Measurements from ENCODE around the gene TTLL11. TPM values are rescaled to one million over a fixed set of nuclear protein-coding genes. Genes with fewer than 3 reads are reported as not detected.

The TTLL11 gene
- total RNA-seq, 4 donors from 2014 or later, result 7.2 to 12.1 (median 9.9) TPM

DNA sequence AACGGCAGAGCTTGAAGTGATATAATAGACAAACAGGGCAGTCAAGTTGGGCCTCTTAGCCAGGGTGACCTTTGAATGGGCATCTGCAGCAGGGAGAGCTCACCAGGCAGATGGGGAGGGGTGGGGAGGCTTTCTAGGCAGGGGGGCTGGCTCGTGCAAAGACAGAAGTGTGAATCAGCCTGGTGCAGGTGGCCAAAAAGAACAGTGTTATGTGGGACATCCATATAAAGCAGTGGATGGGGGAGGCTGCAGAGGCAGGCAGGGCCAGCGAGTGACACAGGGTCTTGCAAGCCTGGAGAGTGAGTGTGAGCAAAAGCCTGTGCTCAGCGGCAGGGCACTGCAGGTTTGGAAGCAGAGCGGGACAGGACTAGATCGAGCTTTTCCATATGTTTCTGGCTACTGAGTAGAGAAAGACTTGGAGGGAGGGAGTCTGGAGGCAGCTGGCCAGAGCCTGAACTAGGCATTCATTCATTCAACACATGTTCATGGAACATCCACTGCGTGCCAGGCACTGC, 14.2 kb upstream of the TTLL11 start:
- Histone ChIP-seq H3K9me3 (no peaks in the 10 kb centered on the region), H3K36me3 (no peaks in the 10 kb centered on the region), H3K4me1 (no peaks in the 10 kb centered on the region), H3K27me3 (no peaks in the 10 kb centered on the region), H3K4me3 (no peak overlapping the region), H3K27ac (no peak overlapping the region)
- 75% methylated on average over 7 of the region's 7 CpGs for WGBS
- TF ChIP-seq POLR2AphosphoS5 (IDR thresholded peaks at IDR 0.05), result no peak
- TF ChIP-seq, protein P1, sequence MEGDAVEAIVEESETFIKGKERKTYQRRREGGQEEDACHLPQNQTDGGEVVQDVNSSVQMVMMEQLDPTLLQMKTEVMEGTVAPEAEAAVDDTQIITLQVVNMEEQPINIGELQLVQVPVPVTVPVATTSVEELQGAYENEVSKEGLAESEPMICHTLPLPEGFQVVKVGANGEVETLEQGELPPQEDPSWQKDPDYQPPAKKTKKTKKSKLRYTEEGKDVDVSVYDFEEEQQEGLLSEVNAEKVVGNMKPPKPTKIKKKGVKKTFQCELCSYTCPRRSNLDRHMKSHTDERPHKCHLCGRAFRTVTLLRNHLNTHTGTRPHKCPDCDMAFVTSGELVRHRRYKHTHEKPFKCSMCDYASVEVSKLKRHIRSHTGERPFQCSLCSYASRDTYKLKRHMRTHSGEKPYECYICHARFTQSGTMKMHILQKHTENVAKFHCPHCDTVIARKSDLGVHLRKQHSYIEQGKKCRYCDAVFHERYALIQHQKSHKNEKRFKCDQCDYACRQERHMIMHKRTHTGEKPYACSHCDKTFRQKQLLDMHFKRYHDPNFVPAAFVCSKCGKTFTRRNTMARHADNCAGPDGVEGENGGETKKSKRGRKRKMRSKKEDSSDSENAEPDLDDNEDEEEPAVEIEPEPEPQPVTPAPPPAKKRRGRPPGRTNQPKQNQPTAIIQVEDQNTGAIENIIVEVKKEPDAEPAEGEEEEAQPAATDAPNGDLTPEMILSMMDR (IDR thresholded peaks at IDR 0.05), result no peak
- no peak for TF ChIP-seq EP300 (IDR thresholded peaks at IDR 0.05)
- no peak for TF ChIP-seq POLR2A (IDR thresholded peaks at IDR 0.05)
- no peak for DNase-seq (ENCODE audit: low spot score in 2 of 2)

DNA sequence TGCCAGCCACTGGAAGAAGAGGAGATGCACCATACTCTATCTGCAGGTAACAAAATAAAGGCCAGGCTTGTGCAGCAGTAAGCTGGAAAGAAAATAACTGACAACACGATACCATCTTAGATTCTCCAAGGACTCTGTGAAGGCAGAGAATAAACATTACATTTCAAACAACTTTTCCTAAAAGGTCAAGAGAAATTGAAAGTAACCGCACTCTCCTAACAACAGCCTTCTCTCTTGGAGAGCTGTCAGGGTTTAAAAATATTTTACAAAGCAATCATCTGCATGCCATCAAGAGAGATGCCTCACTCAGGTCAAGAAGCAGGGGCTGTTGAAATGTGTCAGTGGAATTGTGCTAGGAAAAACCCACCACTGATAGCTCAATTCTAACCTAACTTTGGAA, 13.5 kb upstream of the TTLL11 start:
- no peaks in the 10 kb centered on the region for H3K27me3 ChIP-seq
- H3K27ac ChIP-seq, result no peak overlapping the region
- 83% methylated on average over 2 of the region's 2 CpGs for WGBS

DNA sequence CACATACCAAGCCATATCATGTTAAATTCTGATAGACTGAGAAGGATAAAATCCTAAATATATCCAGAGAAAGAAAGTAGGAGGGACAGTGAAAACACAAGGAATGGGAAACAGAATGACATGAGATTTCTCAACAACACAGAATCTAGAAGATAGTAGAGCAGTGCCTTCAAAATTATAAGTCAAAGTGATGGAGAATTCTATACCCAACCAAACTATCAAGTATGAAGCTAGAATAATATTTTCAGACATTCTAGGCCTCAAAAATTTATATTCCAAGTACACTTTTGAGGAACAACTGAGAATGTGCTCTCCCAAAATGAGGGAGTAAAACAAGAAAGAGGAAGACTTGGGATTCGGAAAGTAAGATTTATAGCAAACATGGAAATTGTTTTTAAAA, 10.9 kb upstream of the TTLL11 start:
- WGBS, result 95% methylated on average over 1 of the region's 1 CpG
- no peak for DNase-seq (ENCODE audit: low spot score in 2 of 2)
- no peaks in the 10 kb centered on the region for H3K9me3 ChIP-seq

More for the DNA sequence above, 13.5 kb upstream of the TTLL11 start:
- Histone ChIP-seq H3K4me3 (no peak overlapping the region), H3K36me3 (no peaks in the 10 kb centered on the region), H3K4me1 (no peaks in the 10 kb centered on the region), H3K9me3 (no peaks in the 10 kb centered on the region)
- DNase-seq (ENCODE audit: low spot score in 2 of 2), result no peak
- TF ChIP-seq, protein P1 (IDR thresholded peaks at IDR 0.05), result no peak
- TF ChIP-seq POLR2A (IDR thresholded peaks at IDR 0.05), result no peak

DNA sequence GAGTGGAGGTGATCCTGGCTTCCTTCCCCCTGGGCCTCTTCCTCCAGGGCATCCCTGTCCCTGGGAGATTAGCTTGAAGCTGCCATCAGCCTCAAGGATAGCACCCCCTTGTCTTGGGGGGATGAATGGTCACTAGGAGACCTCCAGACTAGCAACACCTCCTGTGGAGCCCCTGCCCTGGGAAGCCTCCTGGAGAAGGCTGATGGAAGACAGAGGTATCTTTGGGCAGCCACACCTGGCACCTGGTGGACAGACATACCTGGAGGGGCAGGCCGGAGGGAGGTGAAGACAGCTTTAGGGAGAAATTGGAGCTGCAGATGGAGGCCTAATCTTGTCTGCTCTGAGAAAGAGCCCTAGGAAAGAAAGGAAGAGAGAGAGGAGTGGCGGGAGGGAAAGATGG, 9.0 kb upstream of the TTLL11 start:
- Histone ChIP-seq H3K4me1 (no peaks in the 10 kb centered on the region), H3K27ac (no peak overlapping the region), H3K4me3 (no peak overlapping the region), H3K27me3 (no peaks in the 10 kb centered on the region), H3K36me3 (no peaks in the 10 kb centered on the region), H3K9me3 (no peaks in the 10 kb centered on the region)
- DNase-seq (ENCODE audit: low spot score in 2 of 2), result peak in 1 of 2 donors; percentile 45
- 95% methylated on average over 2 of the region's 2 CpGs for WGBS
- TF ChIP-seq POLR2A (IDR thresholded peaks at IDR 0.05), result no peak
- TF ChIP-seq POLR2AphosphoS5 (IDR thresholded peaks at IDR 0.05), result no peak
- no peak for TF ChIP-seq EP300 (IDR thresholded peaks at IDR 0.05)
- TF ChIP-seq, protein P1 (IDR thresholded peaks at IDR 0.05), result no peak

More for the DNA sequence above, 10.9 kb upstream of the TTLL11 start:
- TF ChIP-seq POLR2A (IDR thresholded peaks at IDR 0.05), result no peak
- no peak for TF ChIP-seq POLR2AphosphoS5 (IDR thresholded peaks at IDR 0.05)
- no peaks in the 10 kb centered on the region for H3K4me1 ChIP-seq
- no peak overlapping the region for H3K27ac ChIP-seq
- no peaks in the 10 kb centered on the region for H3K36me3 ChIP-seq
- no peak overlapping the region for H3K4me3 ChIP-seq
- no peaks in the 10 kb centered on the region for H3K27me3 ChIP-seq

DNA sequence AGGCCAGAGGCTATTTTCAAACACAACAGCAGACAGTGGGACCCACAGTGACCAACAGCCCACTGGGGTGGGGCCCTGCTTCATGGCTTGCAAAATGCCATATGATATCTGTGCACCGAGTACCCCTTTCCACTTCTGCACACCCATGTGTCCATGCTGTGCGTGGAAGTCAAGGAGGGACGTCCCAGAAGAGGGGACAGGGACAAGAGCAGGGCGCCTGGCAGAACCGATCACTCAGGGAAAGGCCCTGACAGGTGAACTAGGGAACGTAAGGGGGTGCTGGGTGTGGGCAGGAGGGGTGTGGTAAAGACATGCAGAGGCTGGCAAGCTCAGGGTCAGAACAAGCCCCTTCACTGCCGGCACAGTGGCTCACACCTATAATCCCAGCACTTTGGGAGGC, 7.6 kb upstream of the TTLL11 start:
- peak in 1 of 2 donors; percentile 61 for DNase-seq (ENCODE audit: low spot score in 2 of 2)

More for the DNA sequence above, 7.6 kb upstream of the TTLL11 start:
- no peak overlapping the region for H3K27ac ChIP-seq
- H3K4me3 ChIP-seq, result no peak overlapping the region
- no peaks in the 10 kb centered on the region for H3K9me3 ChIP-seq
- no peaks in the 10 kb centered on the region for H3K27me3 ChIP-seq
- H3K36me3 ChIP-seq, result no peaks in the 10 kb centered on the region
- H3K4me1 ChIP-seq, result no peaks in the 10 kb centered on the region
- 91% methylated on average over 7 of the region's 7 CpGs for WGBS
- TF ChIP-seq, protein P1 (IDR thresholded peaks at IDR 0.05), result no peak
- TF ChIP-seq EP300 (IDR thresholded peaks at IDR 0.05), result no peak
- no peak for TF ChIP-seq POLR2A (IDR thresholded peaks at IDR 0.05)
- no peak for TF ChIP-seq POLR2AphosphoS5 (IDR thresholded peaks at IDR 0.05)

Data from suprapubic skin (tissue), 4 donors.